ENCODE measurements around the gene SURF1. TPM values are rescaled to one million over a fixed set of nuclear protein-coding genes. Genes with fewer than 3 reads are reported as not detected.

SURF1 gene
- total RNA-seq, 1 experiment from 2014 or later = 57.7 TPM

DNA sequence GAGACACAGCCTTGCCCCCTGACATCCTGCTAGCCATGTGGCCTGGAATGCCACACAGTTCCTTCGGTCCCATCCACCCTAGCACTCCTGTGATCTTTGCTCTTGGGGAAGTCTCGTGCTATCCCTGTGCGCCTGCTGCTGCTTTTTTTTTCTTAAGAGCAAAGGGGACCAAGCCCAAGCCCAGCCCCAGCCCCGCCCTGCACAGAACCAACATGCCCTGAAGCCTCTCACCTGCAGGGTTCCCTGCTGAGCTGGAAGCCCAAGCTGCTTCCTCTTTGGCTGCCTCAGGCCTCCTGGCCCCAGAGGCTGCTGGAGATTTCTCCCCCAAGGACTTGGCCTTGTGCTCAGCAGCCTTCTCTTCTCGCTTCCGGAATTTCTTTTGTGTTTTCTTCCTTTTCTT lies 22.1 kb downstream of the SURF1 start:
- Histone ChIP-seq H3K9me3 (ENCODE audit: insufficient read depth, low read depth) (no peaks in the 10 kb centered on the region), H2AFZ (no peak overlapping the region), H4K20me1 (ENCODE audit: insufficient read depth) (peaks cover 38% of the 10 kb centered on the region), H3K9me2 (ENCODE audit: insufficient read depth) (no peaks in the 10 kb centered on the region), H3K4me3 (peak overlapping the region; percentile 94; the same call in 1 of the 2 replicates), H3F3A (ENCODE audit: insufficient read depth, low read depth) (peaks cover 42% of the 10 kb centered on the region), H3K4me2 (peak overlapping the region; percentile 88), H3K79me2 (ENCODE audit: low read depth) (peaks cover 33% of the 10 kb centered on the region), H3K4me1 (replicated peaks; ENCODE audit: insufficient read depth) (peaks cover 24% of the 10 kb centered on the region), H3K27me3 (ENCODE audit: insufficient read depth, low read depth) (no peaks in the 10 kb centered on the region), H3K36me3 (ENCODE audit: low read depth) (peaks cover 20% of the 10 kb centered on the region; the same call in 1 of the 2 replicates), H3K27ac (no peak overlapping the region)
- TF ChIP-seq EZH2 (IDR thresholded peaks at IDR 0.05; ENCODE audit: low read depth) = no peak
- TF ChIP-seq, protein P1, sequence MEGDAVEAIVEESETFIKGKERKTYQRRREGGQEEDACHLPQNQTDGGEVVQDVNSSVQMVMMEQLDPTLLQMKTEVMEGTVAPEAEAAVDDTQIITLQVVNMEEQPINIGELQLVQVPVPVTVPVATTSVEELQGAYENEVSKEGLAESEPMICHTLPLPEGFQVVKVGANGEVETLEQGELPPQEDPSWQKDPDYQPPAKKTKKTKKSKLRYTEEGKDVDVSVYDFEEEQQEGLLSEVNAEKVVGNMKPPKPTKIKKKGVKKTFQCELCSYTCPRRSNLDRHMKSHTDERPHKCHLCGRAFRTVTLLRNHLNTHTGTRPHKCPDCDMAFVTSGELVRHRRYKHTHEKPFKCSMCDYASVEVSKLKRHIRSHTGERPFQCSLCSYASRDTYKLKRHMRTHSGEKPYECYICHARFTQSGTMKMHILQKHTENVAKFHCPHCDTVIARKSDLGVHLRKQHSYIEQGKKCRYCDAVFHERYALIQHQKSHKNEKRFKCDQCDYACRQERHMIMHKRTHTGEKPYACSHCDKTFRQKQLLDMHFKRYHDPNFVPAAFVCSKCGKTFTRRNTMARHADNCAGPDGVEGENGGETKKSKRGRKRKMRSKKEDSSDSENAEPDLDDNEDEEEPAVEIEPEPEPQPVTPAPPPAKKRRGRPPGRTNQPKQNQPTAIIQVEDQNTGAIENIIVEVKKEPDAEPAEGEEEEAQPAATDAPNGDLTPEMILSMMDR (conservative IDR thresholded peaks at IDR 0.05) = no peak
- peak; percentile 66 to 71 for DNase-seq
- POLR2A ChIA-PET (ENCODE audit: unreplicated experiment) = interaction anchor here (0.6 kb wide), 2 partner anchors 305 to 1600 kb away, joined by 3 to 5 read pairs; no protein-coding TSS in a partner anchor
- BruUV-seq (replicated peaks) = no TSS peak
- CTCF ChIA-PET = interaction anchor here (0.6 to 0.7 kb wide), 5 partner anchors 12 to 346 kb away, joined by 3 to 9 read pairs (median 7); no protein-coding TSS in a partner anchor
- intact Hi-C loops (cut with micrococcal nuclease; ENCODE audit: unreplicated experiment) = no loop called here

DNA sequence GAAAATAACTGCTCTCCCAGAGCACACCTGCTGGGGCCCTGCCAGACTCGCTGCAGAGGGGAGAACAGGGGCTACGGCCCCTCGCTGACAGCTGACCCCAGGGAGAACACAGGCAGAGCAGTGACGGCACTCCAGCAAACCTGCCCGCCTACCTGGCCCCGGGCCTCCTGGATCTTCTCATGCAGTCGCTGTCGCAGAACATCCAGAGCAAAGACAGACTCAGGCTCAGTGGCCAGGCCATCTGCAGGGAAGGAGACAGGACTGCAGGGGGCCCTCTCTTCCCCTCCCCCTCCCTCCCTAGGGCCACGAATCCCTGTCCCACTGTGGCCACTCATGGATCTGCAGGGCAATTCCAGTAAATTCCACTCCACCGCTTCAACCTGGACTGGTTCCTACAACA lies 22.7 kb downstream of the SURF1 start:
- peak overlapping the region; percentile 88 for H3K4me2 ChIP-seq
- BruUV-seq (replicated peaks) = no TSS peak
- TF ChIP-seq EZH2 (IDR thresholded peaks at IDR 0.05; ENCODE audit: low read depth) = no peak
- TF ChIP-seq, protein P1 (conservative IDR thresholded peaks at IDR 0.05) = no peak
- intact Hi-C loops (cut with micrococcal nuclease; ENCODE audit: unreplicated experiment) = no loop called here
- no peaks in the 10 kb centered on the region for H3K9me2 ChIP-seq (ENCODE audit: insufficient read depth)
- peaks cover 38% of the 10 kb centered on the region for H4K20me1 ChIP-seq (ENCODE audit: insufficient read depth)
- no peaks in the 10 kb centered on the region for H3K27me3 ChIP-seq (ENCODE audit: insufficient read depth, low read depth)
- H2AFZ ChIP-seq = no peak overlapping the region
- ChIA-PET CTCF (interaction anchor here (0.5 kb wide), 1 partner anchor 165 kb away, joined by 4 read pairs; no protein-coding TSS in a partner anchor), POLR2A (ENCODE audit: unreplicated experiment) (interaction anchor here (0.6 kb wide), 1 partner anchor 1600 kb away, joined by 5 read pairs; no protein-coding TSS in a partner anchor)
- no peak overlapping the region for H3K27ac ChIP-seq
- no peak for DNase-seq
- peaks cover 44% of the 10 kb centered on the region for H3F3A ChIP-seq (ENCODE audit: insufficient read depth, low read depth)
- peaks cover 20% of the 10 kb centered on the region; the same call in 1 of the 2 replicates for H3K36me3 ChIP-seq (ENCODE audit: low read depth)
- H3K9me3 ChIP-seq (ENCODE audit: insufficient read depth, low read depth) = no peaks in the 10 kb centered on the region
- peaks cover 24% of the 10 kb centered on the region for H3K4me1 ChIP-seq (replicated peaks; ENCODE audit: insufficient read depth)
- H3K79me2 ChIP-seq (ENCODE audit: low read depth) = peaks cover 33% of the 10 kb centered on the region
- no peak overlapping the region for H3K4me3 ChIP-seq

DNA sequence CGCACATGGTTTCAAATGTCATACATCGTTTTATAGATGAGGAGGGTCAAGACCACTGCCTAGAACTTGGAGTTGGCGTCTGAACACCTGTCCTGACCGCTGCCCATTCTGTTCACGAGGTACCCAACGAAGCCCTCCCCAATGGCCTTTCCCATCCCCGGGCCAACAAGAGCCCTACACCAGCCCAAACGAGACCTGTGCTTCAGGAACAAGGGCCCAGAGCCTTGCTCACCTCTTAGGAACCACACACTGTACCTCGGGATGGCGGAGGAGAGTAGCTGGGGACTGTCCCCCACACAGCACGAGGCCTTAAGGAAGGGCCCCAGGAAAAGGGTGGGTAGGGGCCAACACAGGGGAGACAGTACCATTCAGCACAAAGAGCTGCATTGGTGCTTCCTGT lies 23.3 kb downstream of the SURF1 start:
- H4K20me1 ChIP-seq (ENCODE audit: insufficient read depth) = peaks cover 38% of the 10 kb centered on the region
- H3K9me3 ChIP-seq (ENCODE audit: insufficient read depth, low read depth) = no peaks in the 10 kb centered on the region
- peaks cover 24% of the 10 kb centered on the region for H3K4me1 ChIP-seq (replicated peaks; ENCODE audit: insufficient read depth)
- H3K9me2 ChIP-seq (ENCODE audit: insufficient read depth) = no peaks in the 10 kb centered on the region
- CTCF ChIA-PET = interaction anchor here (0.5 kb wide), 1 partner anchor 165 kb away, joined by 4 read pairs; no protein-coding TSS in a partner anchor
- no peaks in the 10 kb centered on the region for H3K27me3 ChIP-seq (ENCODE audit: insufficient read depth, low read depth)
- intact Hi-C loops (cut with micrococcal nuclease; ENCODE audit: unreplicated experiment) = no loop called here
- H2AFZ ChIP-seq = no peak overlapping the region
- H3K4me3 ChIP-seq = no peak overlapping the region
- no peak overlapping the region for H3K4me2 ChIP-seq
- DNase-seq = no peak
- peaks cover 33% of the 10 kb centered on the region for H3K79me2 ChIP-seq (ENCODE audit: low read depth)
- BruUV-seq (replicated peaks) = no TSS peak
- POLR2A ChIA-PET (ENCODE audit: unreplicated experiment) = no interaction called here
- TF ChIP-seq, protein P1 (conservative IDR thresholded peaks at IDR 0.05) = no peak
- TF ChIP-seq EZH2 (IDR thresholded peaks at IDR 0.05; ENCODE audit: low read depth) = no peak
- peaks cover 20% of the 10 kb centered on the region; the same call in 1 of the 2 replicates for H3K36me3 ChIP-seq (ENCODE audit: low read depth)
- H3F3A ChIP-seq (ENCODE audit: insufficient read depth, low read depth) = peaks cover 44% of the 10 kb centered on the region
- H3K27ac ChIP-seq = no peak overlapping the region

All from PC-9 (cell line).